ENCODE data around the gene MAP2K1. TPM values are rescaled to one million over a fixed set of nuclear protein-coding genes. Genes with fewer than 3 reads are reported as not detected.

The MAP2K1 gene
- total and polyA plus RNA-seq, 2 of the 4 experiments (the other 2 are of a cell fraction), result 34.7 to 37.8 TPM

GRCh38 chr15:66362776-66363175, 23.9 kb upstream of the MAP2K1 start:
- no peak overlapping the region for H2BK5ac ChIP-seq (ENCODE audit: low read depth, low read length, poor library complexity, severe bottlenecking)
- no peaks in the 10 kb centered on the region for H3K4me1 ChIP-seq (ENCODE audit: control insufficient read depth, insufficient read depth, low read length)
- H3K23ac ChIP-seq (ENCODE audit: low read depth, low read length), result no peak overlapping the region
- H3K56ac ChIP-seq (ENCODE audit: extremely low read depth, insufficient read depth, low read length), result no peak overlapping the region
- no peak overlapping the region for H2BK15ac ChIP-seq (ENCODE audit: low read depth, low read length)
- CTCF ChIA-PET, result no interaction called here
- H3K27me3 ChIP-seq (ENCODE audit: control insufficient read depth, insufficient read depth, low read length), result no peaks in the 10 kb centered on the region
- no peak overlapping the region for H2AK5ac ChIP-seq (ENCODE audit: low read depth, low read length)
- no peak overlapping the region for H3K9ac ChIP-seq (ENCODE audit: low read depth, low read length)
- no peak overlapping the region for H3K14ac ChIP-seq (replicated peaks; ENCODE audit: low read depth, low read length)
- no peak overlapping the region for H4K5ac ChIP-seq (ENCODE audit: low read depth, low read length)
- TF ChIP-seq FOS (IDR thresholded peaks at IDR 0.05; ENCODE audit: low read depth, low read length) (no peak), SMC3 (IDR thresholded peaks at IDR 0.05; ENCODE audit: low read depth, low read length) (no peak), CHD1 (IDR thresholded peaks at IDR 0.05; ENCODE audit: low read depth, low read length) (no peak), RCOR1 (IDR thresholded peaks at IDR 0.05; ENCODE audit: insufficient replicate concordance, low read length) (no peak), MAZ (IDR thresholded peaks at IDR 0.05; ENCODE audit: borderline replicate concordance, low read depth, low read length) (no peak), USF2 (IDR thresholded peaks at IDR 0.05; ENCODE audit: low read depth, low read length) (no peak), ELK1 (IDR thresholded peaks at IDR 0.05; ENCODE audit: borderline replicate concordance, low read depth, low read length) (no peak), MAFK (IDR thresholded peaks at IDR 0.05; ENCODE audit: low read depth, low read length) (no peak)
- dilution Hi-C loops (cut with HindIII; ENCODE audit: low sequenced_read_pairs, unreplicated experiment), result no loop called here
- no peak for DNase-seq
- H3K18ac ChIP-seq (ENCODE audit: low read depth, low read length), result no peak overlapping the region
- H3K27ac ChIP-seq (ENCODE audit: insufficient read depth, low read length), result no peak overlapping the region
- no peak overlapping the region for H2AFZ ChIP-seq (replicated peaks; ENCODE audit: low read length, poor library complexity)
- no peak overlapping the region for H2BK120ac ChIP-seq (ENCODE audit: low read depth, low read length)
- H3K4me2 ChIP-seq (ENCODE audit: low read depth, low read length), result no peak overlapping the region
- POLR2A ChIA-PET (ENCODE audit: unreplicated experiment), result no interaction called here
- in situ Hi-C loops (cut with MboI; ENCODE audit: low sequenced_read_pairs), result loop anchor here (25.0 kb wide), 1 partner anchor 500 kb away; no protein-coding TSS in a partner anchor
- no peak overlapping the region for H4K8ac ChIP-seq (ENCODE audit: low read depth in 2 of 2, low read length in 2 of 2)
- H3K79me1 ChIP-seq (ENCODE audit: low read depth in 1 of 2, low read length in 2 of 2), result no peaks in the 10 kb centered on the region
- no peaks in the 10 kb centered on the region for H3K9me1 ChIP-seq (ENCODE audit: insufficient read depth, low read length)
- no peak overlapping the region for H2BK20ac ChIP-seq (ENCODE audit: low read depth, low read length)
- intact Hi-C loops (cut with micrococcal nuclease), result no loop called here
- no peaks in the 10 kb centered on the region for H4K20me1 ChIP-seq (ENCODE audit: insufficient read depth, low read length)
- H3K4ac ChIP-seq (ENCODE audit: low read depth, low read length), result no peak overlapping the region
- H4K91ac ChIP-seq (ENCODE audit: insufficient read depth, low read depth, low read length), result no peak overlapping the region
- H3K36me3 ChIP-seq (ENCODE audit: control insufficient read depth, insufficient read depth, low read length), result no peaks in the 10 kb centered on the region
- ATAC-seq (ENCODE audit: low read depth), result no peak
- BruUV-seq (replicated peaks), result no TSS peak
- H2AK9ac ChIP-seq (replicated peaks; ENCODE audit: low read depth, low read length, poor library complexity), result no peak overlapping the region
- 100% methylated on average over 1 of the region's 1 CpG; no CpG with 5 or more reads in 1 of the 2 experiments for WGBS, 2 experiments (ENCODE audit: extremely low coverage in 2 of 2, insufficient read length in 1 of 2)
- no peak overlapping the region for H3K4me3 ChIP-seq (ENCODE audit: insufficient read depth, low read depth, low read length)
- H3K9me3 ChIP-seq (ENCODE audit: control insufficient read depth, insufficient read depth, low read length), result no peaks in the 10 kb centered on the region

All from IMR-90 (cell line).